K562 (cell line): ENCODE results near the gene ASPG. TPM values are rescaled to one million over a fixed set of nuclear protein-coding genes. Genes with fewer than 3 reads are reported as not detected.
A peak's percentile ranks its signal among the peaks of the same experiment; 100 is the strongest.

Source experiments
- CBFB ChIP-seq: sonication (generic); formaldehyde crosslinking; IDR thresholded peaks from 2 replicates; pipeline ENCODE4 v1.4.0; 2020; ENCODE audit warnings: mild to moderate bottlenecking, missing genetic modification reagents
- CREM ChIP-seq: IDR thresholded peaks from 2 replicates; pipeline ENCODE4 v1.6.1; 2014; ENCODE audit warnings: antibody characterized with exemption, low read depth
- HNRNPH1 ChIP-seq: fragments of 200-400 bp; formaldehyde crosslinking; optimal IDR thresholded peaks from 2 replicates; pipeline ENCODE3; 2017; ENCODE audit warnings: low read depth, mild to moderate bottlenecking, low read length, moderate library complexity
- NCOA1 ChIP-seq: fragments of 450-650 bp; IDR thresholded peaks from 2 replicates; pipeline ENCODE4 v1.6.1; 2016; ENCODE audit warnings: low read depth
- NFXL1 ChIP-seq: fragments of 450-650 bp; formaldehyde crosslinking; IDR thresholded peaks from 2 replicates; pipeline ENCODE4 v1.4.0; 2021; ENCODE audit warnings: mild to moderate bottlenecking
- NR2C1 ChIP-seq, 2 experiments: fragments of 450-650 bp; IDR thresholded peaks; 2 replicates each; pipeline ENCODE4 v1.6.1; 2017; ENCODE audit warnings: mild to moderate bottlenecking in 2 of 2, antibody characterized with exemption in 1 of 2, inconsistent platforms in 1 of 2, missing compliant biosample characterization in 1 of 2, missing genetic modification characterization in 1 of 2
- PCBP2 ChIP-seq: fragments of 200-400 bp; formaldehyde crosslinking; IDR thresholded peaks from 2 replicates; pipeline ENCODE4 v1.6.1; 2018; ENCODE audit warnings: low read length, low read depth, mild to moderate bottlenecking, moderate library complexity; ENCODE audit not compliant: poor library complexity, severe bottlenecking
- POLR3A ChIP-seq: IDR thresholded peaks from 2 replicates; pipeline ENCODE4 v1.6.1; 2011; ENCODE audit warnings: borderline replicate concordance, mild to moderate bottlenecking, moderate library complexity; ENCODE audit not compliant: insufficient read length, insufficient read depth; ENCODE audit errors: extremely low read depth
- RAD51 ChIP-seq: fragments of 450-650 bp; IDR thresholded peaks from 2 replicates; pipeline ENCODE4 v1.7.1; 2016; ENCODE audit warnings: low read depth, mild to moderate bottlenecking, borderline replicate concordance
- STAT5A ChIP-seq: IDR thresholded peaks from 2 replicates; pipeline ENCODE4 v1.6.1; 2012; ENCODE audit warnings: low read length, inconsistent platforms, borderline replicate concordance
- TAF7 ChIP-seq: fragments of 450-650 bp; IDR thresholded peaks from 2 replicates; pipeline ENCODE4 v1.6.1; 2016; ENCODE audit warnings: missing genetic modification characterization, missing compliant biosample characterization
- ZNF197 ChIP-seq: fragments of 200-800 bp; sonication (Bioruptor generic); IDR thresholded peaks from 2 replicates; pipeline ENCODE4 v1.6.1; 2016; ENCODE audit warnings: low read depth, missing genetic modification characterization, missing compliant biosample characterization
- ZNF384 ChIP-seq: IDR thresholded peaks from 2 replicates; pipeline ENCODE4 v1.6.1; 2012; ENCODE audit warnings: low read depth, low read length, improper control_type of control experiment
- ZNF444 ChIP-seq: fragments of 250-450 bp; sonication (Bioruptor Pico); IDR thresholded peaks from 2 replicates; pipeline ENCODE4 v1.4.0; 2020; ENCODE audit warnings: mild to moderate bottlenecking, moderate library complexity
- ZNF75A ChIP-seq: fragments of 450-650 bp; formaldehyde crosslinking; IDR thresholded peaks from 2 replicates; pipeline ENCODE4 v1.4.0; 2020; ENCODE audit warnings: mild to moderate bottlenecking
- ZNF780A ChIP-seq: fragments of 250-450 bp; sonication (Bioruptor Pico); IDR thresholded peaks from 2 replicates; pipeline ENCODE4 v1.5.0; 2021; ENCODE audit warnings: mild to moderate bottlenecking
- polyA plus RNA-seq, 8 experiments: library from polyadenylated mRNA; depleted of rRNA in 4 of 8; stranded (reverse) in 5 of 8; unstranded in 3 of 8; fragments of >200 nt; fragmentation: Nextera tagmentation in 2 of 8; fragmentation: Illumina TruSeq in 1 of 8; extraction: Ambion mirVana in 2 of 8; extraction: Trizol in 1 of 8; gene quantifications; 2 replicates each; pipeline versions ENCODE4 v1.2.1 to v1.2.3, GENCODE V29; 2011 to 2014; ENCODE audit warnings: inconsistent platforms in 1 of 8, missing spikeins in 1 of 8
- total RNA-seq, 7 experiments: library from RNA; depleted of rRNA in 6 of 7; stranded (reverse); fragments of >200 nt in 6 of 7; fragmentation: Illumina TruSeq in 2 of 7; extraction: Trizol in 2 of 7; gene quantifications; 2 replicates each; pipeline versions ENCODE4 v1.2.1 to v1.2.3, GENCODE V29; 2011 to 2021; ENCODE audit warnings: low replicate concordance in 1 of 7
- TF ChIP-seq, protein P1 (sequence below), 2 experiments: fragments of 450-650 bp in 1 of 2; sonication (generic) in 1 of 2; formaldehyde crosslinking in 1 of 2; IDR thresholded peaks in 1 of 2; conservative IDR thresholded peaks in 1 of 2; 2 replicates each; pipeline versions ENCODE4 v1.6.1 to v1.8.1; 2016 to 2023; ENCODE audit warnings: mild to moderate bottlenecking in 2 of 2, moderate library complexity in 2 of 2, inconsistent platforms in 1 of 2, missing genetic modification reagents in 1 of 2
- TF ChIP-seq, protein P2 (sequence below): fragments of 450-650 bp; IDR thresholded peaks from 2 replicates; pipeline ENCODE4 v1.6.1; 2016; ENCODE audit warnings: low read depth

Gene ASPG
- total and polyA plus RNA-seq, 9 of the 15 experiments (the other 6 are each of a cell fraction or from before 2014, with no cell fraction given): 0.18 TPM; not detected in 8

DNA sequence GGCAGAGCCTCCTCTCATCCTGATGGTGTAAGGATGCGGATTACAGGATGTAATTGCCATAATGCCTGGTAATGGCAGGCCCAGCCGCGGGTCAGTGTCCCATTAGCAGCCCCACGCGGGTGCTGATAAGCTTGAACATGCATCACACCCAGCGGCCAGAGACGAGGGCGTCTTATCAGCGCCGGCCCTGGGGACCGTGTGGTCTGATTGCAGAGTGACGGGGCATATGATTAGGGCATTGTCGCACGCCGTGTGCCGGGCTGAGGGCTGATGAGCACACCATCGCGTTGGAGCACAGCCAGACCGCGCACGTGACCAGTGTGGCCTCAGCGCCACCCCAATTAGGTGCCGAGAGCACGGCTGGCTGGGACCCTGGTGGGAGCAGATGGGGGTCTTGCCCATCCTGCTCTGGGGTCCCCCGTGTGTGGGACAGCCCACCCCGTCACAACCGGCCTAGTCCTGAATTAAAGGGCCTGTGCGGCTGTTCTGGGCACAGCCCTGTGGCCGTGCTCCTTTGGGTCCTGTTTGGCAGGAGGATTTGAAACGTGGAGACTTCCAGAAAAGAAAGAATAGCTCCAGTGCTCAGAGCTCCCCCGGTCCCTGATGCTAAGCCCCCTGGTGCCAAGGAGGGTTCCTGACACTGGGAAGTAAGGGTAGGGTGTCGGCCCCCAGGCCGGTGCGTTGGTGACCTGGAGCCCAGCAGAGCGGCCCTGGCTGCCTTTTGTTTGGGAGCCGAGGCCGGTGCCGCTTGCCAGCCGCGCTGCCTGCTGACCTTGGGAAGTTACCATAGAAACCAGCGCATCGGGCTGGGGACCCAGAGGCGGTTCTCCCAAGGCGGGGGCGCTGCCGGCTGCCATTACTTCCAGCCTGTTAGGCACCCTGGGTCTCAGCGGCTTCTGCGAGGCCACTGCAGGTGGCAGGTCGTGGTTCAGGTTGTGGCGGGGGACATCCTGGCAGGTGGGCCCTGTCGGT, 73.6 kb downstream of the ASPG start (continued):
- TF ChIP-seq, protein P1, sequence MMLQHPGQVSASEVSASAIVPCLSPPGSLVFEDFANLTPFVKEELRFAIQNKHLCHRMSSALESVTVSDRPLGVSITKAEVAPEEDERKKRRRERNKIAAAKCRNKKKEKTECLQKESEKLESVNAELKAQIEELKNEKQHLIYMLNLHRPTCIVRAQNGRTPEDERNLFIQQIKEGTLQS (IDR thresholded peaks at IDR 0.05): peak; percentile 56
- TF ChIP-seq, protein P1 (CRISPR knock-in tag; conservative IDR thresholded peaks at IDR 0.05): no peak
- peak; percentile 71; the same call in 1 of the 2 replicates for TF ChIP-seq STAT5A
- no peak for TF ChIP-seq ZNF444
- no peak for TF ChIP-seq NR2C1 (IDR thresholded peaks at IDR 0.05)
- TF ChIP-seq NR2C1 (tag; IDR thresholded peaks at IDR 0.05): no peak
- TF ChIP-seq NCOA1: peak; percentile 22; the same call in 1 of the 2 replicates
- no peak for TF ChIP-seq ZNF384
- no peak for TF ChIP-seq ZNF75A
- TF ChIP-seq PCBP2: no peak
- peak; percentile 81 for TF ChIP-seq RAD51
- no peak for TF ChIP-seq HNRNPH1
- TF ChIP-seq, protein P2, sequence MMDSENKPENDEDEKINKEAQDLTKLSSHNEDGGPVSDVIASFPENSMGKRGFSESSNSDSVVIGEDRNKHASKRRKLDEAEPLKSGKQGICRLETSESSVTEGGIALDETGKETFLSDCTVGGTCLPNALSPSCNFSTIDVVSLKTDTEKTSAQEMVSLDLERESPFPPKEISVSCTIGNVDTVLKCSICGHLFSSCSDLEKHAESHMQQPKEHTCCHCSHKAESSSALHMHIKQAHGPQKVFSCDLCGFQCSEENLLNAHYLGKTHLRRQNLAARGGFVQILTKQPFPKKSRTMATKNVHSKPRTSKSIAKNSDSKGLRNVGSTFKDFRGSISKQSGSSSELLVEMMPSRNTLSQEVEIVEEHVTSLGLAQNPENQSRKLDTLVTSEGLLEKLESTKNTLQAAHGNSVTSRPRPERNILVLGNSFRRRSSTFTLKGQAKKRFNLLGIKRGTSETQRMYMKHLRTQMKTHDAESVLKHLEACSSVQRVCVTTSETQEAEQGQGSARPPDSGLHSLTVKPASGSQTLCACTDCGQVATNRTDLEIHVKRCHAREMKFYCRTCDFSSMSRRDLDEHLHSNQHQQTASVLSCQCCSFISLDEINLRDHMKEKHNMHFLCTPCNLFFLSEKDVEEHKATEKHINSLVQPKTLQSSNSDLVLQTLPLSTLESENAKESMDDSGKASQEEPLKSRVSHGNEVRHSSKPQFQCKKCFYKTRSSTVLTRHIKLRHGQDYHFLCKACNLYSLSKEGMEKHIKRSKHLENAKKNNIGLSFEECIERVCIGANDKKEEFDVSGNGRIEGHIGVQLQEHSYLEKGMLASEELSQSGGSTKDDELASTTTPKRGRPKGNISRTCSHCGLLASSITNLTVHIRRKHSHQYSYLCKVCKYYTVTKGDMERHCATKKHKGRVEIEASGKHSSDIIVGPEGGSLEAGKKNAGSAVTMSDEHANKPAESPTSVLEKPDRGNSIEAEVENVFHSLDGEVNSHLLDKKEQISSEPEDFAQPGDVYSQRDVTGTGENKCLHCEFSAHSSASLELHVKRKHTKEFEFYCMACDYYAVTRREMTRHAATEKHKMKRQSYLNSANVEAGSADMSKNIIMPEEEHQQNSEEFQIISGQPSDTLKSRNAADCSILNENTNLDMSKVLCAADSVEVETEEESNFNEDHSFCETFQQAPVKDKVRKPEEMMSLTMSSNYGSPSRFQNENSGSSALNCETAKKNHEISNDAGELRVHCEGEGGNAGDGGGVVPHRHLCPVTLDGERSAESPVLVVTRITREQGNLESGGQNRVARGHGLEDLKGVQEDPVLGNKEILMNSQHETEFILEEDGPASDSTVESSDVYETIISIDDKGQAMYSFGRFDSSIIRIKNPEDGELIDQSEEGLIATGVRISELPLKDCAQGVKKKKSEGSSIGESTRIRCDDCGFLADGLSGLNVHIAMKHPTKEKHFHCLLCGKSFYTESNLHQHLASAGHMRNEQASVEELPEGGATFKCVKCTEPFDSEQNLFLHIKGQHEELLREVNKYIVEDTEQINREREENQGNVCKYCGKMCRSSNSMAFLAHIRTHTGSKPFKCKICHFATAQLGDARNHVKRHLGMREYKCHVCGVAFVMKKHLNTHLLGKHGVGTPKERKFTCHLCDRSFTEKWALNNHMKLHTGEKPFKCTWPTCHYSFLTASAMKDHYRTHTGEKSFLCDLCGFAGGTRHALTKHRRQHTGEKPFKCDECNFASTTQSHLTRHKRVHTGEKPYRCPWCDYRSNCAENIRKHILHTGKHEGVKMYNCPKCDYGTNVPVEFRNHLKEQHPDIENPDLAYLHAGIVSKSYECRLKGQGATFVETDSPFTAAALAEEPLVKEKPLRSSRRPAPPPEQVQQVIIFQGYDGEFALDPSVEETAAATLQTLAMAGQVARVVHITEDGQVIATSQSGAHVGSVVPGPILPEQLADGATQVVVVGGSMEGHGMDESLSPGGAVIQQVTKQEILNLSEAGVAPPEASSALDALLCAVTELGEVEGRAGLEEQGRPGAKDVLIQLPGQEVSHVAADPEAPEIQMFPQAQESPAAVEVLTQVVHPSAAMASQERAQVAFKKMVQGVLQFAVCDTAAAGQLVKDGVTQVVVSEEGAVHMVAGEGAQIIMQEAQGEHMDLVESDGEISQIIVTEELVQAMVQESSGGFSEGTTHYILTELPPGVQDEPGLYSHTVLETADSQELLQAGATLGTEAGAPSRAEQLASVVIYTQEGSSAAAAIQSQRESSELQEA: no peak
- TF ChIP-seq CREM: peak; percentile 79
- no peak for TF ChIP-seq NFXL1
- no peak for TF ChIP-seq TAF7 (tag)
- no peak for TF ChIP-seq ZNF780A
- TF ChIP-seq CBFB: peak; percentile 84; the same call in 1 of the 2 replicates
- no peak for TF ChIP-seq POLR3A
- TF ChIP-seq ZNF197: no peak
